Measurements from ENCODE around the gene RASGRF2. TPM values are rescaled to one million over a fixed set of nuclear protein-coding genes. Genes with fewer than 3 reads are reported as not detected.
"Not testable (repeated sequence)": the region's sequence is repeated elsewhere in the genome, so short reads cannot be mapped to it uniquely, and the experiment has no call there.

Gene RASGRF2
- total RNA-seq, 2 experiments from 2014 or later = 10.0 to 11.6 TPM

- peaks cover 16% of the 10 kb centered on the region for H3K36me3 Mint-ChIP-seq (ENCODE audit: low read depth)
- H3K27ac Mint-ChIP-seq = no peak overlapping the region
- ATAC-seq (no peak), DNase-seq (no peak)
- no peak overlapping the region for H3K4me3 Mint-ChIP-seq
- no peaks in the 10 kb centered on the region for H3K4me1 Mint-ChIP-seq (ENCODE audit: low read depth)
- no peaks in the 10 kb centered on the region for H3K9me3 Mint-ChIP-seq (ENCODE audit: insufficient read depth)
- POLR2A ChIA-PET = interaction anchor here (0.7 kb wide), 1 partner anchor 9 kb away, joined by 6 read pairs; no protein-coding TSS in a partner anchor
- no peaks in the 10 kb centered on the region for H3K27me3 Mint-ChIP-seq (ENCODE audit: low read depth)
- CTCF ChIA-PET = interaction anchor here (1.4 kb wide), 1 partner anchor 21 kb away, joined by 7 read pairs; no protein-coding TSS in a partner anchor
Measured at GRCh38 chr5:81086881-81087281, 126.7 kb downstream of the RASGRF2 start.

GRCh38 chr5:81091199-81091598, 131.0 kb downstream of the RASGRF2 start:
- H3K4me1 Mint-ChIP-seq (ENCODE audit: low read depth) = peaks cover 2% of the 10 kb centered on the region
- DNase-seq (no peak), ATAC-seq (no peak)
- H3K4me3 Mint-ChIP-seq = no peak overlapping the region
- no peaks in the 10 kb centered on the region for H3K9me3 Mint-ChIP-seq (ENCODE audit: insufficient read depth)
- H3K36me3 Mint-ChIP-seq (ENCODE audit: low read depth) = peaks cover 23% of the 10 kb centered on the region
- H3K27me3 Mint-ChIP-seq (ENCODE audit: low read depth) = no peaks in the 10 kb centered on the region
- ChIA-PET POLR2A (no interaction called here), CTCF (no interaction called here)
- no peak overlapping the region for H3K27ac Mint-ChIP-seq

GRCh38 chr5:81093536-81094196, 133.5 kb downstream of the RASGRF2 start:
- POLR2A ChIA-PET = interaction anchor here (0.7 kb wide), 1 partner anchor 26 kb away, joined by 3 read pairs; no protein-coding TSS in a partner anchor
- Mint-ChIP-seq H3K27me3 (ENCODE audit: low read depth) (no peaks in the 10 kb centered on the region), H3K4me1 (ENCODE audit: low read depth) (peaks cover 2% of the 10 kb centered on the region), H3K27ac (no peak overlapping the region), H3K36me3 (ENCODE audit: low read depth) (peaks cover 13% of the 10 kb centered on the region), H3K9me3 (ENCODE audit: insufficient read depth) (no peaks in the 10 kb centered on the region), H3K4me3 (no peak overlapping the region)
- ATAC-seq (no peak), DNase-seq (no peak)
- CTCF ChIA-PET = interaction anchor here (1.2 to 1.8 kb wide), 2 partner anchors 11 to 135 kb away, joined by 3 read pairs; no protein-coding TSS in a partner anchor

- DNase-seq = no peak
- H3K4me3 Mint-ChIP-seq = no peak overlapping the region
- ATAC-seq = no peak
- no peak overlapping the region for H3K27ac Mint-ChIP-seq
- peaks cover 2% of the 10 kb centered on the region for H3K4me1 Mint-ChIP-seq (ENCODE audit: low read depth)
- H3K27me3 Mint-ChIP-seq (ENCODE audit: low read depth) = no peaks in the 10 kb centered on the region
- H3K36me3 Mint-ChIP-seq (ENCODE audit: low read depth) = peaks cover 14% of the 10 kb centered on the region
- H3K9me3 Mint-ChIP-seq (ENCODE audit: insufficient read depth) = no peaks in the 10 kb centered on the region
- ChIA-PET POLR2A (interaction anchor here (0.7 kb wide), 1 partner anchor 1183 kb away, joined by 3 read pairs; no protein-coding TSS in a partner anchor), CTCF (interaction anchor here (1.0 to 1.7 kb wide), 2 partner anchors 12 to 99 kb away, joined by 3 to 7 read pairs; no protein-coding TSS in a partner anchor)
Measured at GRCh38 chr5:81095835-81096234, 135.7 kb downstream of the RASGRF2 start.

- no peak overlapping the region for H3K4me3 Mint-ChIP-seq
- peaks cover 2% of the 10 kb centered on the region for H3K4me1 Mint-ChIP-seq (ENCODE audit: low read depth)
- DNase-seq (no peak), ATAC-seq (no peak)
- H3K9me3 Mint-ChIP-seq (ENCODE audit: insufficient read depth) = no peaks in the 10 kb centered on the region
- CTCF ChIA-PET = no interaction called here
- no peak overlapping the region for H3K27ac Mint-ChIP-seq
- H3K27me3 Mint-ChIP-seq (ENCODE audit: low read depth) = no peaks in the 10 kb centered on the region
- POLR2A ChIA-PET = no interaction called here
- peaks cover 10% of the 10 kb centered on the region for H3K36me3 Mint-ChIP-seq (ENCODE audit: low read depth)
Measured at GRCh38 chr5:81097713-81098112, 137.6 kb downstream of the RASGRF2 start.

- Mint-ChIP-seq H3K27ac (no peak overlapping the region), H3K9me3 (ENCODE audit: insufficient read depth) (no peaks in the 10 kb centered on the region), H3K4me1 (ENCODE audit: low read depth) (peaks cover 32% of the 10 kb centered on the region), H3K4me3 (peak overlapping the region; percentile 32), H3K27me3 (ENCODE audit: low read depth) (no peaks in the 10 kb centered on the region), H3K36me3 (ENCODE audit: low read depth) (peaks cover 4% of the 10 kb centered on the region)
- ChIA-PET CTCF (interaction anchor here (0.9 to 1.4 kb wide), 3 partner anchors 10 to 418 kb away, joined by 3 read pairs; no protein-coding TSS in a partner anchor), POLR2A (no interaction called here)
- DNase-seq (no peak), ATAC-seq (peak; percentile 67)
Measured at GRCh38 chr5:81105261-81105877, 145.2 kb downstream of the RASGRF2 start.

- Mint-ChIP-seq H3K4me3 (no peak overlapping the region), H3K9me3 (ENCODE audit: insufficient read depth) (no peaks in the 10 kb centered on the region), H3K36me3 (ENCODE audit: low read depth) (peaks cover 14% of the 10 kb centered on the region), H3K27ac (no peak overlapping the region), H3K4me1 (ENCODE audit: low read depth) (peaks cover 2% of the 10 kb centered on the region), H3K27me3 (ENCODE audit: low read depth) (no peaks in the 10 kb centered on the region)
- ChIA-PET CTCF (interaction anchor here (1.0 to 1.6 kb wide), 3 partner anchors 10 to 428 kb away, joined by 3 to 4 read pairs (median 3); no protein-coding TSS in a partner anchor), POLR2A (no interaction called here)
- DNase-seq (no peak), ATAC-seq (no peak)
Measured at GRCh38 chr5:81115261-81115660, 155.1 kb downstream of the RASGRF2 start.

- Mint-ChIP-seq H3K4me1 (ENCODE audit: low read depth) (peaks cover 14% of the 10 kb centered on the region), H3K4me3 (no peak overlapping the region), H3K9me3 (ENCODE audit: insufficient read depth) (no peaks in the 10 kb centered on the region), H3K36me3 (ENCODE audit: low read depth) (peaks cover 21% of the 10 kb centered on the region), H3K27me3 (ENCODE audit: low read depth) (no peaks in the 10 kb centered on the region), H3K27ac (no peak overlapping the region)
- POLR2A ChIA-PET = no interaction called here
- ATAC-seq = no peak
- CTCF ChIA-PET = interaction anchor here (1.2 kb wide), 1 partner anchor 9 kb away, joined by 5 read pairs; no protein-coding TSS in a partner anchor
- DNase-seq = no peak
Measured at GRCh38 chr5:81117566-81117965, 157.4 kb downstream of the RASGRF2 start.

- ATAC-seq = no peak
- POLR2A ChIA-PET = no interaction called here
- no peak for DNase-seq
- Mint-ChIP-seq H3K4me3 (no peak overlapping the region), H3K27me3 (ENCODE audit: low read depth) (no peaks in the 10 kb centered on the region), H3K4me1 (ENCODE audit: low read depth) (peaks cover 15% of the 10 kb centered on the region), H3K27ac (no peak overlapping the region), H3K9me3 (ENCODE audit: insufficient read depth) (no peaks in the 10 kb centered on the region), H3K36me3 (ENCODE audit: low read depth) (peaks cover 11% of the 10 kb centered on the region)
- CTCF ChIA-PET = no interaction called here
Measured at GRCh38 chr5:81121273-81121672, 161.1 kb downstream of the RASGRF2 start.

GRCh38 chr5:81121836-81122630, 161.9 kb downstream of the RASGRF2 start:
- ATAC-seq = no peak
- H3K9me3 Mint-ChIP-seq (ENCODE audit: insufficient read depth) = no peaks in the 10 kb centered on the region
- ChIA-PET CTCF (interaction anchor here (2.6 kb wide), 1 partner anchor 13 kb away, joined by 14 read pairs; no protein-coding TSS in a partner anchor), POLR2A (no interaction called here)
- peaks cover 16% of the 10 kb centered on the region for H3K36me3 Mint-ChIP-seq (ENCODE audit: low read depth)
- no peak for DNase-seq
- no peaks in the 10 kb centered on the region for H3K27me3 Mint-ChIP-seq (ENCODE audit: low read depth)
- peaks cover 15% of the 10 kb centered on the region for H3K4me1 Mint-ChIP-seq (ENCODE audit: low read depth)
- H3K4me3 Mint-ChIP-seq = no peak overlapping the region
- H3K27ac Mint-ChIP-seq = peak overlapping the region; percentile 1

- H3K27me3 Mint-ChIP-seq (ENCODE audit: low read depth); POLR2A ChIA-PET; H3K4me3 Mint-ChIP-seq; DNase-seq; H3K27ac Mint-ChIP-seq; ATAC-seq; CTCF ChIA-PET; H3K9me3 Mint-ChIP-seq (ENCODE audit: insufficient read depth): not testable (repeated sequence)
- H3K4me1 Mint-ChIP-seq (ENCODE audit: low read depth) = peaks cover 22% of the 10 kb centered on the region
- peaks cover 19% of the 10 kb centered on the region for H3K36me3 Mint-ChIP-seq (ENCODE audit: low read depth)
Measured at GRCh38 chr5:81124689-81125088, 164.5 kb downstream of the RASGRF2 start.
